NCI-H2196 treated with DMSO at 0.1 percent for 48 hours (cell line): ENCODE data around the gene DGCR6L.
"Not testable (repeated sequence)": the region's sequence is repeated elsewhere in the genome, so short reads cannot be mapped to it uniquely, and the experiment has no call there.

Source experiments
- DNase-seq: peaks from one replicate; lab custom pipeline; 2025; ENCODE audit not compliant: unreplicated experiment; lab: John Stamatoyannopoulos, UW

The DGCR6L gene

DNA sequence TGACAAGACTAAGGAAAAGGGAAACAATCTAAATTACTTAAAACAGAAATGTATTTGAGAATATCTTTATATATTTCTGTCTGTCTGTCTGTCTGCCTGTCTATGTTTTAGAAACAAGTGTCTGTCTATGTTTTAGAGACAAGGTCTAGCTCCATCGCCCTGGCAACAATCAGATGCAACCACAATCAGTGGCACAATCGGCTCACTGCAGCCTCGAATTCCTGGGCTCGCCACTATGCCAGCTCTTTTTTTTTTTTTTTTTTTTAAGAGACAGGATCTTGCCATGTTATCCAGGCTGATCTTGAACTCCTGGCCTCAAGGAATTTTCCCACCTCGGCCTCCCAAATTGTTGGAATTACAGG lies 8.7 kb upstream of the DGCR6L start:
- not testable (repeated sequence) for DNase-seq

- DNase-seq: not testable (repeated sequence)
Observed at GRCh38 chr22:20325996-20326395, 6.1 kb upstream of the DGCR6L start.

DNA sequence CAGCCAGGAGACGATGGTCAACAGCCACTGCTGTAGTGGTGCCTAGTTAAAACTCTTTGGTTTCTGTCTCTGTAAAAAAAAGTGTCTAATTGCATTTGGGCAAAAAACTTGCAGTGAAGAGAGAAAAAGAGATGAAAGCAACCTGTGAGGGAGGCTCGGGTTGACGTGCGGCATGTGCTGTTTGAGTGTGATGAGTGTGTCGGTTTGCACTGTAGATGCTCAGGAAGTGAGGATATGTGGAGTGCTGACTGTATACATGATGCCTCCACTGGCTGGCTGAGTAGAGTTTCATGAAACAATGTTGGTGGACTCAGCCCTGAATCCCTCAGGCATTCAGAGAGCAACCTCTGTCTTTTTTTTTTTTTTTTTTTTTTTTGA lies 4.3 kb upstream of the DGCR6L start:
- DNase-seq: no peak

GRCh38 chr22:20321552-20322211 lies 1.8 kb upstream of the DGCR6L start:
- not testable (repeated sequence) for DNase-seq

DNA sequence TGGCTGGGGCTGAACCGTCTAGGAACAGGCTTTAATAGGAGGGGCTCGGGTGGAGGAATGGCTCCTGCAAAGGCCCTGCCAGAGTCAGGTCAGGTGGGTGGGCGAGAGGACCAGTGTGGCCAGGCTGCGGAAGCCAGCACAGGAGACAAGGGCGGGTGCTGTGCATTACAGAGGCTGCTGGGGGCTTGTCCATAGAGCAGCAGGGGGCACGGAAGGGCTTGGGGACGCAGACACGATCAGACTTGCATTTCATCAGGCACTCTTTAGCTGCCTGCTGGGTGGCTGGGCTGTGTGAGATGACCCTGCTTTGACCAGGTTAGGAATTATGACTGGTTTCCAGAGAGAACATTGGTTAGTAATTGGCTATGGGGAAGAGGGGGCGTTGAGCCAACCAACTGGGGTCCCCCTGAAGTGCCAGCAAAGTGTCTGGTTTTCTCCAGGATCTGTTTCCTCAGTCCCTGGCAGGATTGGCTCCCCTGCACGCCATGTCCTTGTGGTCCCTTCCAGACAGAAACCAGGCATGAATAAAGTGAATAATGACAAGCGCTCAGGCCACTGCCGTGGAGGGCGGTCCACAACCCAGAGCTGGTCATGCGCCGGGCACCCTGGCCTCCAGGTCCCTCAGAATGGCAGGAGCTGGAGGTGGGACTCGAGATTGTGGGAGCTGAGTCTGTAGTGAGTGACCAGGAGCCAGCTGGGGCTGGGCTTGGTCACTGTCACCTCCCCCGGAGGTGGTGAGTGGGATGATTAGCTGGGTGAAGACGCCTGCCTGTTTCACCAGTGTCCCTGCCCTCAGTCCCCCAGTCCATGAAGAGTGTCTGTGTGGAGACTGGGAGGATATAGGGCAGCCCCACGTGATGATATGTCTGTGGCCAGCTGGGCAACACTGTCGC lies 1.0 kb upstream of the DGCR6L start:
- DNase-seq: not testable (repeated sequence)

- no peak for DNase-seq
Observed at GRCh38 chr22:20319041-20319744, 667 bp downstream of the DGCR6L start.

DNA sequence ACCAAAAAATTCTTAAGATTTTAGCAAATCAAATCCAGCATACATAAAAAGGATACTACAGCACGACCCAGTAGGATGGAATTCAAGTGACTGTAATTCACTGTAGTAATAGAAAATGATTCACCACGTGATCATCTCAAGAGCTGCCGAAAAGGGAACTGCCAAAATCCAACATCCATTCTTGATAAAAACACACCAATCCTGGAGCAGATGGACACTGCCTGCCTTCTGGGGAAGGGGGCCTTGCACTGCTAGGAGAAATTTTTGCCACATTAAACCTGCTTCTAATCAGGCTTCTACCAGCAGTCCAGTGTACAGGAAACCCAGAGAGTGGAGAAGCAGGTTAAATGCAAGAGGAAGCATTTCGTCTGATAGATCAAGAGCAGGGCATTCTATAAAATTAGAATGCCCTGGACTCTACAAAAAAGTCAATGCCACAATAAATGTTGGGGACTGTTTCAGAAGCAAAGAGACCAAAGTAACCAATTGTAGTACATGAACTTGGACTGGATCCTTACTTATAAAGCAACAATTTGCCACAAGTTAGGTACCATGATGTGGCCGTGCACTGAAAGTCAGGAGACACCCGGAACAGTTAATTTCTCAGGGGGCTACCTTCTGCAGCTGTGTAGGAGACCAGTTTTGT lies 1.7 kb downstream of the DGCR6L start:
- DNase-seq: not testable (repeated sequence)

DNA sequence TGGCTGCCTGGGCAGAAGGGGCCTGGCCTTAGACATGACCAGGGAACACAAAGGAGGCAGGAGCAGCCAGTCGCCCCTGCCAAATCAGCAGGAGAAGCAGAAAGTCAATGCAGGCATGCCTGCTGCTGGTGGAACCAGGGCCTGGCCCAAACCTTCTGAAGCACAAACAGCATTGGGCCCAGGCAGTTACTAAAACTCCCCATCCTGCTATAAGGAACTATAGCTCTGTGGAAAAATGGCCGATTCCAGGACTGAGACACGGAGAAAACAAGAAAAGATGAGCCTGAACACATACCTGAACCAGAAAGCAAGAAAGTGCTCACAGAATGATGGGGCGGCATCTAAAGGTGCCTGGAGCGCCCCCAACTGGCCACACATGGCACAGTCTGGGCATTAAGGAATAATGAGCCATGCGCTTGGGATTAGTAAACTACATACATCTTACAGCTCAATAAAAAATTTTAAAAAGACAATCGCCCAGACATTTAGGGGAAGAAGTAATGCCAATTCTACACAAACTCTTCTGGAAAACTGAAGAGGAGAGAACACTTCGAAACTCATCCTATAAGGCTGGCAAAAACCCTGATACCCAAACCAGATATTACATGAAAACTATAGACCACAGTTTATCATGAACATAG lies 2.3 kb downstream of the DGCR6L start:
- DNase-seq: not testable (repeated sequence)

GRCh38 chr22:20316844-20317401 lies 2.9 kb downstream of the DGCR6L start:
- DNase-seq: no peak

DNA sequence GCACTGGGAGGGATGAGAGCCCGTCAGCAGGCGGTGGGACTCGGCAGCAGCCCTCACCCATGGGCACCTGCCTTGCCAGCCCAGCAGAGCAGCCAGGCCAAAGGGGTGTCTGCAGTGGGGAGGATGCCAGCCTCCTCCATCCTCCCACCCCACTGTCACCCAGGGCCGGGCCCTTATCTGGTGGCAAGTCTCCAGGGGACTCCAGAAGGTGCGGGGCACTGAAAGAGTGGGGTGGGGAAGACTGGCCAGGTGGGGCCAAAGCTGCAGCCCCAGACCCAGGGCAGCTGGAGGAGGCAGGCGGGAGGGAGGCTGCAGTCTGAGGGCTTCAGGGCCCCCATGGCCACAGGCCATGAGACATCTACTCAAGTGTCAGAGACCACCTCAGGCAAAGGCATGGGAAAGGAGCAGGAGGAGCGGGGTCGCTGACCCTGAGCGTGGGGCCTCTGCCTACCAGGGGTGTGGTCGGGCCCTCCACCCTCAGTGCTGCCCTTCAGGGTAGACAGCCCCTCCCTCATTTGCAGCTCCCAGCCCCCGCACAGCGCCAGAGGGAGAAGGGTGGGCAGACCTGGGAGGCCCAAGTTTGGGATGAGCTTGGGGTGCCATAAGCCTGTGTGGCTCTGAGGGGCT lies 3.5 kb downstream of the DGCR6L start:
- DNase-seq: no peak

DNA sequence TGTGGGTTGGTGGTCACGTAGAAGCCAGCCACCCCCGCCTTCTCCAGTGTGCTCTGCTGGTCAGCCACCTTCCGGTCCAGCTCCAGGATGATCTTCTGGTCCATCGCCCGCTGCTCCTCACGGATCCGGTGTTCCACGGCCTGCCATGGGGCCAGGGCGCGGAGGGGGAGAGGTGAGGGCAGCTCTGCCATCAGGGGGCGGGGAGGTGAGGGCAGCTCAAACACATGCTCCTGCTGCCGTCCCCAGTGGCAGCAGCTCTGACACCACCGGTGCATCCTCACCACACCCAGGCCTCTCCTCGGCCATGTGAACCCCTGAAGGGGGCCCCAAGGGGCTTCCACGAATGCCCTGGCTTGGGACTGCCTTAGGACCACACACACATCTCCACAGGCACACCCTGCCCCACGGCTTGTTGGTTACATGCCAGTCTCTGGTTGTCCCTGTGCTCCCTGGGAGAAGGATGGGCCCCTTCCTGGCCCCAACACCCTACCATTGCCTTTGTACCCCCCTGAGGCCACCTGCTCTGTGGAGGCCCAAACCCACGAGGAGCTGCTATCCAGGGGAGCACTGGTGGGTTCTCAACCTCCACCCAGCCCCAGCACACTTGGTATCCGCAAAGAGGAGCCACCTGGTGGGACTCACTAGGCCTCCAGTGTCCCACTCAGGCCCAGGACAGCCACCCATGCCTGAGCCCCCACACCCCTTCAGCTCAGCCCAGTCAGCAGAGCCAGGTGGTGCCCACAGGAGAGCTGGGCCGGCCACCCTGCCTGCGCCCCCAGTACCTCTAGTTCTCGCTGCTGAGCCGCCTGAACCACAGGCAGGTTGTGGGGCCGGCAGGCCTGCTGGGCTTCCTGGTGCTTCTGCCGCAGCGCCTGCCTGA lies 4.3 kb downstream of the DGCR6L start:
- no peak for DNase-seq

- not testable (repeated sequence) for DNase-seq
Observed at GRCh38 chr22:20314741-20315336, 5.0 kb downstream of the DGCR6L start.

- not testable (repeated sequence) for DNase-seq
Observed at GRCh38 chr22:20314206-20314605, 5.7 kb downstream of the DGCR6L start.

DNA sequence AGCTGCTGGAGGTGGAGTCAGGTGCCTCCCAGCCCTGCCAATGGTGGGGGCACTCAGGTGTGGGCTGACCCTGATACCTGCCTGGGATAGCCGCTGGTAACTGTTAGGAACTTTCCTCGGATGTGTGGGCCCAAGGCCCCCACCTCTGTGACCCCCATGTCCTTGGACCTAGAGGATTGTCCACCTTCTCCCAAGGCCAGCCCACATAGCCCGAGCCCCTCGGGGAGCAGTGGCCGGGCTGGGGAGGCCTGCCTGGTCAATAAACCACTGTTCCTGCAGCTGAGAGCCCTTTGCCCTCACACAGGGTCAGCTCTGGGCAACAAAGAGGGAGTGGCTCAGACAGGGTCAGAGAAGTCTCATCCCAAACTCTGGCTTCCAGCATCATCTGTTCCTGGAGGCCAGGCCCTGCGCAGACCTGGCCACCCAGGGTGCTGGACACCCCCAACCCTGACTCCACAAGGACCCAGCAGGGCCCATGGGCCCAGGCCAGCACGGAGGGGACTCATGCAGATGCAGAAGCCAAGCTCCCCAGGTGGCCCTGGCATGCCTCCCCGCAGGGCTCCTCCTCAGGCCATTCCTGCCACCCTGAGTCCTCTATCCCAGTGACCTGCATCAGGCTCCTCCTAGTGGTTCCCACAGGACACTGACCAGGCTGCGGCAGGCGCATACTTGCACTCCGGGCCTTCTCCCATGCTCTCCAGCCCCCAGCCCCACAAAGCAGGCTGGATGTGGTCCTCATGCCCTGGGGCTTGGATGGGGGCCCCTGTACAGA lies 6.4 kb downstream of the DGCR6L start:
- not testable (repeated sequence) for DNase-seq

DNA sequence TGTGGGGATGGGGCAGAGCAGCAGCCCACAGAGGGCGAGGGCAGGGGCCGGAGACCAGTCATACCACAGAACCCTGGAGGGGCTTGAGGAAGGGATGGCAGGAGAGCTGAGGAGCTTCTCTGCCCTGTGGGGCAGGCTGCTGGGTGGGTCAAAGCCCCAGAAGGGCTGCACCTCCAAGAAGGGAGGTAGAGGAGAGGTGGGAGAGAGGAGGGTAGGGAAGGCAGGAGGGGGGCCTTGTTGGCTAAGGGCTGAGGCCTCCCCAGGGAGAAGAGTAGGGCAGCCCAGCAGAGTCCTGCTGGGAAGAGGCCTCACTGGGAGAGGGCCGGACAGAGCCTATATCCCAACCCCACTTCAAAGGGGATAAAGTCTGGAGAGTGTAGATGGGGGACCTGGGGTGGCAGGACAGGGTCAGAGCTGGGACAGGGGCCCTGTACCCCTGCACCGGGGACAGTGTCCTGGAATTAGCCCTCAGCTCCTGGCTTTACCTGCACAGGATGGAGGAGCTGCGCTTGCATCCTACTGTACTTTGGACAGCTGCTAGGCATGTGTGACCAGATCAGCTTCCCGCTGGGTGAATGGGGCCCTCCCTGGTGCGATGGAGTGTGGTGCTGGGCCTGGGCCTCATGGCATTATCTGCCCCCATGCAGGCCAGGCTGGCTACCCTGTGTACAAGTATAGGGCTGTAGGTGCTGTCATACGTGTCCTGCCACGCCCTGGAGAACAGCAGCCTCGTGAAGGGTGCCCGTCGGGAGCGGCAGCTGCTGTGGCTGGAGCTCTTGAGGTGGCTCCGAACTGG lies 7.3 kb downstream of the DGCR6L start:
- DNase-seq: no peak

GRCh38 chr22:20311249-20312062 lies 8.4 kb downstream of the DGCR6L start:
- DNase-seq: not testable (repeated sequence)
